GM12874 (cell line): Measurements from ENCODE around the gene C8G.

Experiments used
- TF ChIP-seq, protein P1 (sequence below): IDR thresholded peaks from 2 replicates; pipeline ENCODE4 v1.5.1; 2011; ENCODE audit warnings: low read depth, mild to moderate bottlenecking, control low read depth, low read length, moderate library complexity; ENCODE audit not compliant: insufficient read depth

The C8G gene

DNA sequence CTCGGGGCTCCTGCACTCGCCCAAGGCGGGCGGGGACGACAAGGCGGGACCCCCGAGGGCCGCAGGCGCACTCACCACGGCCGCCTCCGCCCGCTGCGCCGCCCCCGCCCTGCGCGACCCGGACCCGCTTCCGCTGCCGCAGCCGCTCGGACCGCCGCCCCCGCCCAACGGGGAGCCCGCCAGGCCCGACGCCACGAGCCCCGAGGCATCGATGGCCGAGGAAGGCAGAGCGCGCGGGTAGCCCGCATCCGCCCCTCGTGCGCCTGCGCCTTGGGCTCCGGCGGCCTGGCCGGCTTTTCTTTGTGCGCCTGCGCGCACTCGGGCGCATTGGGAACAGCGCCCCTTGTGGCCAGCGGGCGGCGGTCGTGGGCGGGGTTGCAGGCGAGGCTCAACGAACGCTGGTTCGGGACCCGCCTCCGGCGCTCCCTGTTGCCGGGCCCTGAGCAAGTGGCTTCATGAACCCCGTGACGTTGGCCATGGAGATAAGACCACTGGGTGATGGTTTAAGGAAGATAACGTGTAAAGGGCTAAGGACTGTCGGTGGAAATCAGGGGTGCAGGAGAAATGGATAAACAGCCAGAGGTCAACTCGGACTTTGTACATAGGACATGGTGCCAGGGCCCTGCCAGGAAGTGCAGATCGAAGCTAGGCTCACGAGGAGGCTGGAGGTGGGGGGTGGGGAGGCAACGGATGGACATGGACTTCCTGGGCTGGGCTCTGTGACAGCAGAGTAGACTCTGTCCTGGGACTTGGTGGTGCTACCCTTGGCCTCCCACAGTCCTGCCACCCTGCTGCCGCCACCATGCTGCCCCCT lies at the start of gene C8G, which contains the start of gene FBXW5:
Gene C8G, plus strand, starts transcription at position 725 of the 814 bp plus-strand sequence. Its CDS starts 78 bp downstream, at position 803.
Gene FBXW5, minus strand, starts transcription at position 220 of the 814 bp plus-strand sequence. CDS start 655 bp downstream, outside the sequence.
- TF ChIP-seq, protein P1, sequence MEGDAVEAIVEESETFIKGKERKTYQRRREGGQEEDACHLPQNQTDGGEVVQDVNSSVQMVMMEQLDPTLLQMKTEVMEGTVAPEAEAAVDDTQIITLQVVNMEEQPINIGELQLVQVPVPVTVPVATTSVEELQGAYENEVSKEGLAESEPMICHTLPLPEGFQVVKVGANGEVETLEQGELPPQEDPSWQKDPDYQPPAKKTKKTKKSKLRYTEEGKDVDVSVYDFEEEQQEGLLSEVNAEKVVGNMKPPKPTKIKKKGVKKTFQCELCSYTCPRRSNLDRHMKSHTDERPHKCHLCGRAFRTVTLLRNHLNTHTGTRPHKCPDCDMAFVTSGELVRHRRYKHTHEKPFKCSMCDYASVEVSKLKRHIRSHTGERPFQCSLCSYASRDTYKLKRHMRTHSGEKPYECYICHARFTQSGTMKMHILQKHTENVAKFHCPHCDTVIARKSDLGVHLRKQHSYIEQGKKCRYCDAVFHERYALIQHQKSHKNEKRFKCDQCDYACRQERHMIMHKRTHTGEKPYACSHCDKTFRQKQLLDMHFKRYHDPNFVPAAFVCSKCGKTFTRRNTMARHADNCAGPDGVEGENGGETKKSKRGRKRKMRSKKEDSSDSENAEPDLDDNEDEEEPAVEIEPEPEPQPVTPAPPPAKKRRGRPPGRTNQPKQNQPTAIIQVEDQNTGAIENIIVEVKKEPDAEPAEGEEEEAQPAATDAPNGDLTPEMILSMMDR: peak; percentile 99

DNA sequence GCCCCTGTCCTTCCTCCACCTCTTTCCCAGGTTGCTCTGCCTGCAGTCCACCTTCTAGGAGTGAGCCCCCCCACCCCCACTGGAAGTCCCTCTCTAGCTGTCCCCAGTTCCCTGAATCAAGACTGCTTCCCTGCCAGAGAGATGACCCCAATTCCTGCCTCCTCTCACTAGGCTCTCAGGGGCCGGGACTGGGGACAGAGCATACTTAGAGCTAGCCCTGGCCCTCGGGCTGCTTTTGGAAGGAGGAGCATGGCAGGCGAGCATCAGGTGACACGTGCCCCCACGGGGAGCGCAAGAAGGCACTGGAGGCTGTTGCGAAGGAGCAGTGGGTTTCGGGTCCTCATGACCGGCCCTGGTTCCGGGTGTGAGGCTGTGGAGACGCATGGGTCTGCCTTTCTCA lies 49.0 kb upstream of the C8G start:
- TF ChIP-seq, protein P1: no peak

DNA sequence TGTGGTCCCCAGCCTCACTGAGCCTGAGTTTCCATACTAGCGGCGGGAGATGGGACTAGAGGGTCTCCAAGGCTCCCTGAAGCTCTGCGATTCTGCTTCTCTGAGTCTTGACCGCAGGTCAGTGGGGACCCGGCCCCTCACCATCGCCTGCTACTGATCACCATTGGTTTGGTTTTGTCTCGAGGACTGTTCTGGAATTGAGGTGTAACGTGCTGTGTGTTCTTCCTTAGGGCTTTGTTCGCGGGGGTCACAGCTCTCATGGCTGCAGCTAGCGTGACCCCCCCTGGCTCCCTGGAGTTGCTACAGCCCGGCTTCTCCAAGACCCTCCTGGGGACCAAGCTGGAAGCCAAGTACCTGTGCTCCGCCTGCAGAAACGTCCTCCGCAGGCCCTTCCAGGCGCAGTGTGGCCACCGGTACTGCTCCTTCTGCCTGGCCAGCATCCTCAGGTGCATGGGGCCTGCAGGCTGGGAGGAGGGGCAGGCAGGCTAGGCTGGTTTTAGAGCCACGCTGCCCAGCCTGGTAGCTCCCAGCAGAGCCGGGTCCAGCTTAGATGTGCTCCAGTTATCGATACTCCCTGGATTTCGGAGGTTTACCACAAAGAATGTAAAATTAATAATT lies 46.5 kb upstream of the C8G start:
- TF ChIP-seq, protein P1: no peak

DNA sequence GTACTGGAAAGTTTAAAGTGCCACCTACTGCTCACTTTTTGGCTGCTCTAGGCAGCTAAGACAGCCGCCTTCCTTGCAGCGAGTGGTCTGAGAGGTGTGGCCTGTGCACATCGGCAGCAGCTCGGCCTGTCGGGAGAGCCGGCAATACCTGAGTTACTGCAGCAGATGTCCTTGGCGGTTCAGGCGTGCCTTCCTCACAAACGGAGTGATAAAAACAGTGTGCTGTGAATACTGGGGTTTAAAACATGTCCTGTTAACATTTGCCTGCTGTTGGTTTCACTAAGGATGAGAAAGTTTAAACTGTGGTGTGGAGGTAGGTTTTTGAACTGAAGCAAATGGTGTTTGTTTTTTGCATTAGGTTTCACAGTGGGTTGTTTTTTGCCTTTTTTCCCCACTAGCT lies 45.8 kb upstream of the C8G start:
- TF ChIP-seq, protein P1: no peak

DNA sequence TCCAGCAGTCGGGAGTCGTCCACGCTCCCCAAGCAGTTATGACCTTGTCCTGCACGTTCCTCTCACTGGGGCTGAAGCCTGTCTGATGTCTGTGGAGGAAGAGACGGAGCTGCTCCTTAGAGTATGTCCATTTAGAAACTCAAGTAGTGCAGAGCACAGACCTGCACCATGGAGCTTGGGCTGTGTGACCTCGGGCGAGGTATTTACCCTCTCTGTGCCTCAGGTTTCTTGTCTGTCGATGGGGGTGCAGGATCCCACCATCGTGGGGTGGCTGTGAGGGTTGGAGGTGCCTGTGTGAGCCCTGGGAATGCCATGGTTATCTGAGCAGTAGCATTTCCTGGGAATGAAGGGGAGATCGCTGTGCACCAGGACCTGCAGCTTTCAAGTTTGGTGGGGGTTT lies 44.5 kb upstream of the C8G start:
- TF ChIP-seq, protein P1: no peak

DNA sequence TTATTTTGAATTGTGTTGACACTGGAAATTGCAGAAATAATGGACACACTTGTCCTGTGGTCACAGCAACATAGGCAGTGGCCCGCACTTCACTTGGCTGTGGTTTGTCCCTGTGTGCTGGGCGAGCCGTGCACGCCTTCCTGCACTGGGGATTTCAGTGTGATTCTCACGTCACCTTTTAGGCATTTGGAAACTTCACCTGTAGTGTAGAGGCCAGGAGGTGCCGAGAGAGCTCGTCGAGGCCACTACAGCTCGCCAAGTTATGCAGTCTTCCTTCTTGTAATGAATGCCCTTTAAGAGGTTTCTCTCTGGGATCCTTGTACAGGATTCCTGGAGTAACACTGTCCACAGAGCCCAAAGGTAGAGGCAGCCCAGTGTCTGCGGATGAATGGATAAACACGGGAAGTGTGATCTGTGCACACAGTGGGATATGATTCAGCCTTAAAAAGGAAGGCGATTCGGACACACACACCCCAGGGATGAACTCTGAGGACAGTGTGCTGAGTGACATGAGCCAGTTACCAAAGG lies 44.0 kb upstream of the C8G start:
- TF ChIP-seq, protein P1: no peak

DNA sequence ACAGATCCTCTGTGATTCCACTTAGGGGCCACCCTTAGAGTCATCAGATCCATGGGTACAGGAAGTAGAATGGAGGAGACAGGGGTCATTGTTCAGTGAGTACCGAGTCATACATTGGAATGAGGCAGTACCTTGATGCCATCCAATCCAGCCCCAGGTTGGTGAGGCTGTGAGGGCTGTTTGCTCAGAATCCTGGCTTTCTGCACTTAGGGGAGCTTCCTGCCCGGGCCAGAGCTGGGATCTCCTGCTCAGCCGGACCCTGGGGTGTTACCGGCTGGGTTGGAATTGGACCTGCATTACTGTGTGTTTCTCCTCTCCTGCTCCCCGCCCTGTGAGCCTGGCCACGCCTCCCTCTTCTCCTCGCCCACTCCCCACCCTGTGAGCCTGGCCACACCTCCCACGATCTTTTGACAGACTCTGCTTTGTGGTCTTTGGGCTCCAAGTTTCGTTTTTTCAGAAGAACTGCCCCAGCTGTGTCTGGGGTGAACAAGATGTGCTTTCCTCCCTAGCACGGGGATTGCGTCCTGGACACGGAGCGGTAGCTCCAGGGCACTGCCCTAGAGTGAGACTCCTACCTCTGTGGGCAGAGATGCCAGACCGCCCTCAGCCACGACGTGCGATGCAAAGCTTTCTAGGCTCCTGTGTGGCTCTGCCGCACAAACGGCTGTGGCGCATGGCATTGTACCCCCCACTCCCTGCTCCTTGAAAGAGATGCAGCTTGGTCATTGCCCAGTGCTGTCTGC lies 43.4 kb upstream of the C8G start:
- TF ChIP-seq, protein P1: no peak
